Stimulated activated memory B cell treated with anti-CD40 and anti-IgM and Interleukin-4, amounts not matched to agents 10 μg/mL and 1 μg/mL and 100 μg/mL, for 72 hours (primary cell): ENCODE measurements around the gene PSMG3.

Experiments
- ATAC-seq: fragments of 150-1000 bp; cut with Tn5 transposase; 2 replicates; pipeline ENCODE4 v1.10.0; 2021
- H3K27ac Mint-ChIP-seq: one replicate; pipeline ENCODE4 v1.8.0; 2022; ENCODE audit warnings: mild to moderate bottlenecking, mixed read lengths
- H3K27me3 Mint-ChIP-seq: one replicate; pipeline ENCODE4 v1.8.0; 2022; ENCODE audit warnings: mixed read lengths
- H3K36me3 Mint-ChIP-seq: one replicate; pipeline ENCODE4 v1.8.0; 2022; ENCODE audit warnings: mixed read lengths
- H3K4me1 Mint-ChIP-seq: one replicate; pipeline ENCODE4 v1.8.0; 2022; ENCODE audit warnings: mixed read lengths
- H3K4me3 Mint-ChIP-seq: one replicate; pipeline ENCODE4 v1.8.0; 2022; ENCODE audit warnings: mild to moderate bottlenecking, moderate library complexity, mixed read lengths
- H3K9me3 Mint-ChIP-seq: one replicate; pipeline ENCODE4 v1.8.0; 2022; ENCODE audit warnings: mixed read lengths

Gene PSMG3

DNA sequence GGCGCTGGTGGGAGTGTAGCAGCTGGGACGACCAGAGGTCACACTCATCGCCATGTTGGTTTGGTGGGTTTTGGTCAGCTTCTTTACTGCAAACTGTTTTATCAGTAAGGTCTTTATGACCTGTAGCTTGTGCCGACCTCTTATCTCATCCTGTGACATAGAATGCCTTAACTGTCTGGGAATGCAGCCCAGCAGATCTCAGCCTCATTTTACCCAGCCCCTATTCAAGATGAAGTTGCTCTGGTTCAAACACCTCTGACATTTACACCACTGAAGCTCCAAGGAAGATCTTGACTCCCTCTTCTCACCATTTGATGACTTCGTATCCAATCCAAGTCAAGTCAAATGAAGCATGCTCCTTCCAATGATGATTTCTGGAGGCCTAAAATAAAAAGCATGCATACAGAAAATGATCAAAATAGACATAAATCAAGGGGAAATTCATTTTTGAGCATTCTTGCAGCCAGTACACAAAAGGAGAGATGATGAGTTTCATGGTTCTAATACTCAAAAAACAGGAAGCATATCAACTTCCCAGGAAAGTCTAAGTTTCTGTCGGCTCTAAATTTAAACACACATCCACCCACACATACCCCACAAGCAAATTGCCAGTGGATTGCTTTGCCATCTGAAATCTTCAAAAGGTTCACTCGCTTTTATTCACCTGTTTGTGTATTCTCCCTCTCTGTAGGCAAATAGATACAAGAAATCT, 2.4 kb upstream of the PSMG3 start:
- Mint-ChIP-seq H3K27me3 (no peaks in the 10 kb centered on the region), H3K9me3 (no peaks in the 10 kb centered on the region), H3K4me3 (peak overlapping the region; percentile 9), H3K4me1 (peaks cover 47% of the 10 kb centered on the region), H3K36me3 (peaks cover 17% of the 10 kb centered on the region), H3K27ac (peak overlapping the region; percentile 44)
- ATAC-seq, result no peak

DNA sequence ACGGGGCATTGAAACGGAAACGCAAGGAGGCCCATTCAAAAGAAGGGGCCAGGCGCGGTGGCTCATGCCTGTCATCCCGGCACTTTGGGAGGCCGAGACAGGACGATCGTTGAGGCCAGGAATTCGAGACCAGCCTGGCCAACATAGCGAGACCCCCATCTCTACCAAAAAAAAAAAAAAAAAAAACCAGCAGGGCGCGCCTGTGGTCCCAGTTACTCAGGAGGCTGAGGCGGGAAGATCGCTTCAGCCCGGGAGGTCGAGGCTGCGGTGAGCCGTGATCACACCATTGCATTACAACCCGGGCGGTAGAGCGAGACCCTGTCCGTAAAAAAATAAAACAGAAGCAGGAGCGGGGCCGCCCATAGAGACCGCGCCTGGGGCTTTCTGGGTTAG, 396 bp downstream of the PSMG3 start:
- peaks cover 51% of the 10 kb centered on the region for H3K4me1 Mint-ChIP-seq
- ATAC-seq, result no peak
- no peaks in the 10 kb centered on the region for H3K27me3 Mint-ChIP-seq
- no peaks in the 10 kb centered on the region for H3K9me3 Mint-ChIP-seq
- H3K4me3 Mint-ChIP-seq, result peak overlapping the region; percentile 94
- H3K27ac Mint-ChIP-seq, result peak overlapping the region; percentile 96
- peaks cover 43% of the 10 kb centered on the region for H3K36me3 Mint-ChIP-seq

DNA sequence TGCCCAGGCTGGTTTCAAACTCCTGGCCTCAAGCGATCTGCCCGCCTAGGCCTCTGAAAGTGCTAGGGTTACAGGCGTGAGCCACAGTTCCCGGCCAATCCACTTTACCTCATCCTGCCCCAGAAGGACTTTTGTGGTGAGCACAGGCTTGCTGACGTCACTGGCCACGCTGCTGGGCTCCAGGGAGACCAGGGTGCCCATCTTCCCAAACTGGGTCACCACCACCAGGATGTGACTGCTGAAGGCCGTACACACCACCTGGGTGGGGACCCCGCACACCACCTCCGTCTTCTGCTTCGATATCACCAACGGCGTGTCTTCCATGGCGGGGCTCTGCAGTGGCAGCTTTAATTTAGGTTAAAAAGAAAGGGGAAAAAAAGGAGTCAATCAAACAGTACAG, 816 bp downstream of the PSMG3 start:
- Mint-ChIP-seq H3K27ac (peak overlapping the region; percentile 96), H3K9me3 (no peaks in the 10 kb centered on the region), H3K4me3 (peak overlapping the region; percentile 94), H3K4me1 (peaks cover 51% of the 10 kb centered on the region), H3K27me3 (no peaks in the 10 kb centered on the region), H3K36me3 (peaks cover 43% of the 10 kb centered on the region)
- no peak for ATAC-seq

DNA sequence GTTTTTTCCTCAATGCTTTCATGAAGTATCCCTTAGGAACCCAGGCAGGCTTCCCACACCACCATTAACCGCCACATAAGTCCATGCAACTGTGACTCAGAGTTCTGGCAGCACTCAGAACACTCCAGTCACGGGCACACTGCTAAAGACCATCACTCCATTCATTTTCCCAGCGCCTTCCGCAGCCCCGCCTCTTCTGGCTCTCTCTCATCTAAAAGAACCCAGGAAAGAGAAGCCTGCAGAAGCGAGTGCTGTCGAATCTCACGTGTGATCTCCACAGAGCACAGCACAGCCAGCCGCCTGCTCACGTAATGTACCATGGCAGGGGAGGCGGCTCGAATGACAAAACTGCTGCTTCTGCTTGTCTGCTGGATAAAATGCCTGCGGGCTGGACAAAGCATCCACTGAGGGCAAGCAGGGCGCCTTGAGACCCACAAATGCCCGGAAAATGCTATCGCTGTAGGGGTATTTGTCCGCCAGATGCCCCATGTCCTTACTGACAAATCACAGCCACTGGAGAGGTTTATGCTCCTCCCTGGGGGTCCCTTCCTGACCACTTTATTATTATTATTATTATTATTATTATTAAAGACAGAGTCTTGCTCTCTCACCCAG, 1.8 kb downstream of the PSMG3 start:
- Mint-ChIP-seq H3K36me3 (peaks cover 43% of the 10 kb centered on the region), H3K4me1 (peaks cover 47% of the 10 kb centered on the region), H3K4me3 (peak overlapping the region; percentile 94), H3K27me3 (no peaks in the 10 kb centered on the region), H3K27ac (peak overlapping the region; percentile 96), H3K9me3 (no peaks in the 10 kb centered on the region)
- no peak for ATAC-seq

DNA sequence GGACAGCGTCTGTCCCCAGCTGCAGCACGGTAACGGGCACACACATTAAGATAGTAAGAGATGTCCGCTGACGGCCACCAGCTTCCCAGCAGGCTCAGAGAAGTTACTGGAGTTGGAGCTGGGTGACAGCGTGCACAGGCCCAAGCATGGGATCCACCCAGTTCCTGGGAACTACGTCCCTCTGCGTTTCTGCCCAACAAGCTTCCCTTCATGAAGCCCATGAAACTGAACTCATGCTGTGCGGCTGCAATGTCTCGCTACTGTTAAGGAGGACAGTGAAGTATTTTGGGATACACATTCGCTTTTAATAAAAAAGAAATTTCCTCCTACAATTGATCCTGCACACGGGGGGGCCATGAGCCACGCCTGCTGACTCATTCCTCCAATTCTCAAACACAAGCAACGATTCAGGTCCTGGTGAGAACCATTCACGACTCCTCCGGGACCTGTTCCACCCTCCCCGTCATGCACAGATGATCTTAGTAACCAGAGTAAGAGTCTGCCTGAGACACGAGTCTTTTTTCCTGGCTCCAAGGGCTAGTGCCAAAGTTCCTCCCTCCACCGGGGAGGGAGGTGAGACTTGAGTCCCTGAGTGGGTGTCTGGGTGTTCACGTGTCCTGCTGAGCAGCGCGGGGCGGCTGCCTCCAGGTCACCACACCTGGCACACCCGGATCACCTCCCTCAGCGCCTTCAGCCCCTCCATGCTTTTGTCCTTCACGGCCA, 2.6 kb downstream of the PSMG3 start:
- H3K4me1 Mint-ChIP-seq, result peaks cover 39% of the 10 kb centered on the region
- H3K9me3 Mint-ChIP-seq, result no peaks in the 10 kb centered on the region
- no peak overlapping the region for H3K4me3 Mint-ChIP-seq
- no peak for ATAC-seq
- H3K27me3 Mint-ChIP-seq, result peaks cover 3% of the 10 kb centered on the region
- peak overlapping the region; percentile 96 for H3K27ac Mint-ChIP-seq
- H3K36me3 Mint-ChIP-seq, result peaks cover 43% of the 10 kb centered on the region

DNA sequence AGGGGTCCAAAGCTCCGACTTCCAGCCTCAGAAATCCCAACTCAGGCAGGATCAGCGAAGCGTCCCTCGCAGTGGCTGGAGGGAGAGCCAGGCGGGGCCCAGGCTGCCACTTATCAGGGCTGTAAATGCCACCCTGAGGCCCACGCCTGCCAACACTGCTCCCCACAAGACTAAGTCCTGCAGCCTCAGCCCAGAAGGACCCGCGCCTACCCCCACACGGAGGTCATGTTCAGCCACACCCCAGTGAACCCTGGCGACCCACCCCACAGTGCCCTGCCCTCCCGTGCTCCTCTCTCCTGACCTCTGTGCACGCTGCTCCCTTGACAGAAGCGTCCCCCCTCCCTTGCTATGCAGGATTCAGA, 3.2 kb downstream of the PSMG3 start:
- peaks cover 9% of the 10 kb centered on the region for H3K27me3 Mint-ChIP-seq
- H3K36me3 Mint-ChIP-seq, result peaks cover 43% of the 10 kb centered on the region
- H3K4me3 Mint-ChIP-seq, result no peak overlapping the region
- peaks cover 35% of the 10 kb centered on the region for H3K4me1 Mint-ChIP-seq
- ATAC-seq, result no peak
- no peaks in the 10 kb centered on the region for H3K9me3 Mint-ChIP-seq
- no peak overlapping the region for H3K27ac Mint-ChIP-seq

DNA sequence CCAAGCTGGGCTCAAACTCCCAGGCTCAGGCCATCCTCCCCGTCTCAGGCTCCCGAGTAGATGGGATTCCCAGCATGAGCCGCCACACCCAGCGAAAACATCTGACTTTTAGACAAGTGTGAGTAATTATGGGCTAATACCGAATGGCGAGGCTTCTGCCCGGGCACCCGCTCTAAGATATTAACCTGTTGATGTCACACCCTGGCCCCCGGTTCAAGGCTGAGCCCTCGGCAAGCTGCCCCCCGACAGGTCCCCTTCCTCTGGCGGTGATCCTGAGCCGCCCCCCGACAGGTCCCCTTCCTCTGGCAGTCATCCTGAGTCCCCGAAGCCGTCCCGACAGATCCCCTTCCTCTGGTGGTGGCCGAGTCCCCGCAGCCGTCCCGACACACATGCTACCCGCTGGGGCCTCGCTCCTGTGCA, 5.2 kb downstream of the PSMG3 start:
- no peaks in the 10 kb centered on the region for H3K9me3 Mint-ChIP-seq
- peaks cover 28% of the 10 kb centered on the region for H3K27me3 Mint-ChIP-seq
- H3K4me3 Mint-ChIP-seq, result no peak overlapping the region
- peaks cover 43% of the 10 kb centered on the region for H3K36me3 Mint-ChIP-seq
- peaks cover 25% of the 10 kb centered on the region for H3K4me1 Mint-ChIP-seq
- no peak overlapping the region for H3K27ac Mint-ChIP-seq
- ATAC-seq, result no peak

DNA sequence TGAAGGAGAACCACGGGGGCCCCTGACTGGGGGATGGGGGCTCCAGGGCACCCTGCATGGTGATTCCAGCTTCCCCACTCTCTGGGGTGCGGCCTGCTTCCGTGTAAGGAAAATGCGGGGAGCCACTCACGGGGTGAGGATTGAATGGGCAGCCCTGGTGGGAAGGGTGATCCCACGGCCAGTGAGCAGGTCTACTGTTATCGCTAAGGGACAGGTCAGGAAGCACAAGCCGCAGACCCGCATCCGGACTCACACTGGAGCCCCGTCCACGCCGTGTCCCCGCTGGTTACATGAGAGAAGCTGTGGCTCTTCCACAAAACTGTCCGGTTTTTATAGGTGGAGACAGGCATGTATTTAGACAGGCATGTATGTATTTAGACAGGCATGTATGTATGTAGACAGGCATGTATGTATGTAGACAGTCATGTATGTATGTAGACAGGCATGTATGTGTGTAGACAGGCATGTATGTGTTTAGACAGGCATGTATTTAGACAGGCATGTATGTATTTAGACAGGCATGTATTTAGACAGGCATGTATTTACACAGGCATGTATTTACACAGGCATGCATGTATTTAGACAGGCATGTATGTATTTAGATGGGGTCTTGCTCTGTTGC, 5.7 kb downstream of the PSMG3 start:
- Mint-ChIP-seq H3K27me3 (peaks cover 28% of the 10 kb centered on the region), H3K4me3 (no peak overlapping the region), H3K27ac (no peak overlapping the region), H3K9me3 (no peaks in the 10 kb centered on the region), H3K4me1 (peaks cover 22% of the 10 kb centered on the region), H3K36me3 (peaks cover 42% of the 10 kb centered on the region)
- no peak for ATAC-seq

DNA sequence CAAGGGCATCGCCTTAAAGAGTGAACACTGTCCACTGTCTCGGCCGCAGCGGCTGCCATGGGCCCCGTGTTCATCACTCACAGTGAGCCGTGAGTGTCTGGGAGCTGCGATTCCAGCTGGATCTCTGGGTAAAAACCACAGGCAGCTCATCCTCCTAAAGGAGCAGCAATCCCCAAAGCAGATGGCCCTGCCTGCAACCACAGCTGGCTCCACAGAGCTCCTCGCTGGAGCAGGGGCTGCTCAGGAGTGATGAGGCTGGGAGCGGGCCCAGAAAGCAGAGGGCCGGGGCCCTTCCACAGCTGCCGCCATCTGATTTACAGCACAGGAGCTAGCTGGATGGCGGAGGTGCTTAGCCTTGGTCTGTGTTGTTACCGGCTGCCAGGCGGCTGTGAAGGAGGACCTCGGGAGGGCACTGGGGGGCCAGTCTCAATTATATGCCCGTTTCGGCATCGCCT, 7.2 kb downstream of the PSMG3 start:
- peaks cover 29% of the 10 kb centered on the region for H3K36me3 Mint-ChIP-seq
- no peaks in the 10 kb centered on the region for H3K9me3 Mint-ChIP-seq
- ATAC-seq, result no peak
- H3K4me1 Mint-ChIP-seq, result peaks cover 8% of the 10 kb centered on the region
- H3K4me3 Mint-ChIP-seq, result no peak overlapping the region
- H3K27ac Mint-ChIP-seq, result no peak overlapping the region
- peaks cover 28% of the 10 kb centered on the region for H3K27me3 Mint-ChIP-seq

DNA sequence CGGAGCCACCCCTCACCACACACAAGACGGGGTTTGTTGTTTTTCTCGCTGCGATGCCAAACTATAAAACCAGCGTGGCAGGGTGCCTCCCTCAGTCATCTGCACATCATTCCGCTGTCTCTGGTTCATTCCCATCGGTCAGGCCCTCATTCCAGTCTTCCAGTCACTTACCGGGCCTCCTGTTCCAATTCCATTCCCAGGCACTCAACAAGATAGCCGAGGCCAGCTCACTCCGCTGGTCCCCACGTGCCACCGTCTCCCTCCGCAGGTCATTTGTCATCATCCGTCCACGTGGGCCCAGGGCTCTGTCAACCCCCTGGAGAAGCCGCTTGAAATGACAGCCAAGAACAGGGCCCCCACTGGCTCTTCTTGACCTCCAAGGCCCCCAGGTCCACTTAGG, 7.7 kb downstream of the PSMG3 start:
- H3K4me3 Mint-ChIP-seq, result no peak overlapping the region
- no peaks in the 10 kb centered on the region for H3K9me3 Mint-ChIP-seq
- H3K27ac Mint-ChIP-seq, result no peak overlapping the region
- H3K36me3 Mint-ChIP-seq, result peaks cover 24% of the 10 kb centered on the region
- peaks cover 2% of the 10 kb centered on the region for H3K4me1 Mint-ChIP-seq
- H3K27me3 Mint-ChIP-seq, result peaks cover 28% of the 10 kb centered on the region
- ATAC-seq, result no peak

DNA sequence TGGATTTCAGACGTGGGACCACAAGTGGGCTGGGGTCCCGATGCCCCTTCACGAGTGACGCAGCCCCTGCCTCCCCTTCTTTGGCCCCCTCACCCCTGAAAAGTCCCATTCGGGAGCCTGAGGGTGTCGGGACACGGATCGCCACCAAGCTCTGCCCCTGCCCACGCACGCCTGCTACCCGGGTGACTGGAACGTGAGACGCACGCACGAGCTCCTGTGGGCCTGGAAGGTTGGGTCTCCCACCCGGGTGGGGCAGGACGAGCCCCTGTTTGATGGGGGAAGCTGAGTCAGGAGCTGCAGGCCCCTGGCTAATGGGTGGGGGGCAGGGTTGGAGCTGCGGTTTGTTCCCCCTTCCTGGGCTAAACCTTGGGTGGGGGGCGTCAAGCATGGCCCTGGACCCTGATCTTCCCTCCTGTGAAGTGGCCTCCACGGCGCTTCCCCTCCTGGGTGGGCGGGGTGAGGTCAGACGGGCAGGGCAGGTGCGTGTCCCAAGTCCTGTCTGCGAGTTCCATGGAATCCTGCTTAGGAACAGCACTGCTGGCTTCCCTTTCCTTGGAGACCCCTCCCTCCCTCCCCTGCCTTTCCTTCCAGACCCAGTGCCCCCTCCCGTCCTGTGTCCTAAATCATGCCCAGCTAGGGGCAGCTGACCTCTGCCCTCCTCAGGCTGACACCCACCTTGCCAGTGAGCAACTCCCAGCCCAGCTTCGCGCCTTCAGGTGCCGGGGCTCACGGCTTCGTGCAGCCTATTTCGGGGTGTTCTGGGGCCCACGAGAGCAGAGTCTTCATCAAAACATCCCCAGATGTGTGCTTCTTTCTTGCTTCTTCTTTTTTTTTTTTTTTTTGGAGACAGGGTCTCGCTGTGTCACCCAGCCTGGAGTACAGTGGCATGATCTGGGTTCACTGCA, 8.5 kb downstream of the PSMG3 start:
- no peak overlapping the region for H3K27ac Mint-ChIP-seq
- no peaks in the 10 kb centered on the region for H3K9me3 Mint-ChIP-seq
- H3K36me3 Mint-ChIP-seq, result peaks cover 17% of the 10 kb centered on the region
- ATAC-seq, result no peak
- no peak overlapping the region for H3K4me3 Mint-ChIP-seq
- peaks cover 3% of the 10 kb centered on the region for H3K4me1 Mint-ChIP-seq
- peaks cover 32% of the 10 kb centered on the region for H3K27me3 Mint-ChIP-seq

DNA sequence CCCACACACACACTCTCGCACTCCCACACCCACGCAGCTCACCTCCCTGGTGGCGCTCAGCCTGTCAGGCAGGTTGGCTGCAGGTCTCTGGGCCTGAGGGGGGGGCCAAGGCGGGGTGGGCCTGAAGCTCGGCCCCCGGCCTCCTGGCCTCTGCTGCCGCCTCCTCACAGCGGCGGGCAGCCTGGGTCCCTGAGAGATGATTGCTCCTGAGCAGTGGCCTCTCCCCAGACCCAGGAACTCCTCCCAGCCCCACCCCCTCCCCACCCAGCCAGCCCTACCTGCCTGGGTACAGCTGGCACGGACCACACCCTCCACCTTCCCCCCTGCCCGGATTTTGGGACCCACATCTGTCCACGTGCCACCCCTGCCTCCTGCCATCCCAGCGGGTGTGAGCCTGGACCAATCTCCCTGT, 9.2 kb downstream of the PSMG3 start:
- Mint-ChIP-seq H3K4me3 (no peak overlapping the region), H3K4me1 (peaks cover 9% of the 10 kb centered on the region), H3K9me3 (no peaks in the 10 kb centered on the region), H3K36me3 (peaks cover 11% of the 10 kb centered on the region), H3K27ac (no peak overlapping the region), H3K27me3 (peaks cover 38% of the 10 kb centered on the region)
- no peak for ATAC-seq

DNA sequence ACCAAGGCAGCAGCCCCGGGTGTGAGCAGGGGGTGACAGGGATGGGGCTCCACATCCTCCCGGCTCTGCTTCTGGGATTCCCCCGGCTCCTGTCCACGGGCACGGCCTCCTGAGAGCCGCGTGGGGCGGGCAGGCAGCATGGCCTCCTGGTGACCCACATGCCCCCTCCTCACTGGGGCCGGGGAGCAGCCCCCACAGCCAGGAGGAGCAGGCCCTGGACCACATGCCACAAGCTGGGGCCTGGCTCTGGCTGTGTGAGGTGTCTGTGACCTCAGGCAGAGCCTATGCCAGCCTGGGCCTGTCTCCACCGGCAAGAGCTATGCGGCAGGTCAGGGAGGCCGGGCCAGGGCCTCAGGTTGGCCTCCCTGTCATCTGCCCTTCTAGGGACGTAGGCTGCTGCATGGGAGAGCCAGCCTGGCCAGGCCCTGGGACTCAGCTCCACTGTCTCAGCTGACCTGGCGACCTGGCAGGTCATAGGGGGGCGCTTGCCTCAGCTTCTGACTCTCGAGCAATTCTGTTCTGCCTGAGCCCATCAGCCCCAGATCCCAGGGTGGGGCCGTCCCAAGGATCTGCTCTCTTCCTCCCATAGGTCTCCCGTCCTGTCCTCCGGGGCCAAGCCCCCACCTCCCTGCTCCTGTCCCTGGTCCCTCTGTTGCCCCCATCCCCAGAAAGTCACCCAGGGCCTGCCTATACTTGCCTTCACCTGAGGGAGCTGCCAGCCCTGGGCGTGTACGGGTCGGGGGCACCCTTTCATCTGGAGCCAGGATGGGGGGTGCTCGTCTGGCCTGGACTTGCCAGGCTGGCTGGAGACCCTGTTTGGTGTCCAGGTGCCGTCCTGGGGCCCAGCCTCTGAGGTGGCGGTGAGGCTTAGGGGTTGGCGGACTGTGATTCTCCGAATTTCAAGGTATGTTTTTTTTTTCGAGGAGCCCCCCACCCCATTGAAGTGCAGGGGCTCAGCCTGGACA, 9.9 kb downstream of the PSMG3 start:
- Mint-ChIP-seq H3K4me1 (peaks cover 16% of the 10 kb centered on the region), H3K27ac (no peak overlapping the region), H3K4me3 (no peak overlapping the region), H3K27me3 (peaks cover 45% of the 10 kb centered on the region), H3K36me3 (peaks cover 3% of the 10 kb centered on the region), H3K9me3 (no peaks in the 10 kb centered on the region)
- ATAC-seq, result no peak
